ENCODE data around the gene PRKG1.
"Not testable (repeated sequence)": the region's sequence is repeated elsewhere in the genome, so short reads cannot be mapped to it uniquely, and the experiment has no call there.

The PRKG1 gene

GRCh38 chr10:51137756-51138529 is 63.7 kb downstream of the PRKG1 start:
- Mint-ChIP-seq H3K4me1 (no peaks in the 10 kb centered on the region), H3K27ac (ENCODE audit: low read depth) (no peak overlapping the region)
- DNase-seq (ENCODE audit: low spot score in 2 of 2) = no peak

GRCh38 chr10:51139176-51139575 is 64.9 kb downstream of the PRKG1 start:
- Mint-ChIP-seq H3K36me3 (ENCODE audit: insufficient read depth) (no peaks in the 10 kb centered on the region), H3K4me3 (no peak overlapping the region), H3K9me3 (no peaks in the 10 kb centered on the region), H3K4me1 (no peaks in the 10 kb centered on the region), H3K27me3 (no peaks in the 10 kb centered on the region), H3K27ac (ENCODE audit: low read depth) (no peak overlapping the region)
- no peak for DNase-seq (ENCODE audit: low spot score in 2 of 2)
- ATAC-seq (replicated peaks; ENCODE audit: extremely low read depth, poor library complexity, severe bottlenecking) = no peak

More at GRCh38 chr10:51137756-51138529, 63.7 kb downstream of the PRKG1 start:
- H3K36me3 Mint-ChIP-seq (ENCODE audit: insufficient read depth) = no peaks in the 10 kb centered on the region
- no peaks in the 10 kb centered on the region for H3K27me3 Mint-ChIP-seq
- H3K9me3 Mint-ChIP-seq = no peaks in the 10 kb centered on the region
- H3K4me3 Mint-ChIP-seq = no peak overlapping the region
- ATAC-seq (replicated peaks; ENCODE audit: extremely low read depth, poor library complexity, severe bottlenecking) = no peak

GRCh38 chr10:51141010-51141409 is 66.7 kb downstream of the PRKG1 start:
- no peaks in the 10 kb centered on the region for H3K27me3 Mint-ChIP-seq
- no peaks in the 10 kb centered on the region for H3K9me3 Mint-ChIP-seq
- no peak overlapping the region for H3K27ac Mint-ChIP-seq (ENCODE audit: low read depth)
- no peak overlapping the region for H3K4me3 Mint-ChIP-seq
- no peaks in the 10 kb centered on the region for H3K4me1 Mint-ChIP-seq
- DNase-seq (ENCODE audit: low spot score in 2 of 2) (no peak), ATAC-seq (replicated peaks; ENCODE audit: extremely low read depth, poor library complexity, severe bottlenecking) (no peak)
- no peaks in the 10 kb centered on the region for H3K36me3 Mint-ChIP-seq (ENCODE audit: insufficient read depth)

GRCh38 chr10:51144161-51144781 is 70.0 kb downstream of the PRKG1 start:
- Mint-ChIP-seq H3K36me3 (ENCODE audit: insufficient read depth) (no peaks in the 10 kb centered on the region), H3K27me3 (no peaks in the 10 kb centered on the region), H3K9me3 (no peaks in the 10 kb centered on the region), H3K27ac (ENCODE audit: low read depth) (no peak overlapping the region), H3K4me1 (no peaks in the 10 kb centered on the region), H3K4me3 (no peak overlapping the region)
- ATAC-seq (replicated peaks; ENCODE audit: extremely low read depth, poor library complexity, severe bottlenecking) = no peak
- no peak for DNase-seq (ENCODE audit: low spot score in 2 of 2)

- no peak for ATAC-seq (replicated peaks; ENCODE audit: extremely low read depth, poor library complexity, severe bottlenecking)
- Mint-ChIP-seq H3K4me1 (no peaks in the 10 kb centered on the region), H3K9me3 (no peaks in the 10 kb centered on the region), H3K27ac (ENCODE audit: low read depth) (no peak overlapping the region), H3K4me3 (no peak overlapping the region), H3K36me3 (ENCODE audit: insufficient read depth) (no peaks in the 10 kb centered on the region), H3K27me3 (no peaks in the 10 kb centered on the region)
- DNase-seq (ENCODE audit: low spot score in 2 of 2) = no peak
These were observed 71.1 kb downstream of the PRKG1 start for GRCh38 chr10:51145375-51145774.

GRCh38 chr10:51147644-51148399 is 73.5 kb downstream of the PRKG1 start:
- H3K4me3 Mint-ChIP-seq = no peak overlapping the region
- H3K9me3 Mint-ChIP-seq = no peaks in the 10 kb centered on the region
- no peak for DNase-seq (ENCODE audit: low spot score in 2 of 2)
- no peak overlapping the region for H3K27ac Mint-ChIP-seq (ENCODE audit: low read depth)
- H3K36me3 Mint-ChIP-seq (ENCODE audit: insufficient read depth) = no peaks in the 10 kb centered on the region
- no peak for ATAC-seq (replicated peaks; ENCODE audit: extremely low read depth, poor library complexity, severe bottlenecking)
- no peaks in the 10 kb centered on the region for H3K27me3 Mint-ChIP-seq
- H3K4me1 Mint-ChIP-seq = no peaks in the 10 kb centered on the region

- no peaks in the 10 kb centered on the region for H3K36me3 Mint-ChIP-seq (ENCODE audit: insufficient read depth)
- no peaks in the 10 kb centered on the region for H3K4me1 Mint-ChIP-seq
- no peak overlapping the region for H3K27ac Mint-ChIP-seq (ENCODE audit: low read depth)
- no peak overlapping the region for H3K4me3 Mint-ChIP-seq
- ATAC-seq (replicated peaks; ENCODE audit: extremely low read depth, poor library complexity, severe bottlenecking) (no peak), DNase-seq (ENCODE audit: low spot score in 2 of 2) (no peak)
- no peaks in the 10 kb centered on the region for H3K9me3 Mint-ChIP-seq
- H3K27me3 Mint-ChIP-seq = no peaks in the 10 kb centered on the region
These were observed 82.6 kb downstream of the PRKG1 start for GRCh38 chr10:51156926-51157325.

- no peak overlapping the region for H3K27ac Mint-ChIP-seq (ENCODE audit: low read depth)
- H3K36me3 Mint-ChIP-seq (ENCODE audit: insufficient read depth) = no peaks in the 10 kb centered on the region
- DNase-seq (ENCODE audit: low spot score in 2 of 2) (no peak), ATAC-seq (replicated peaks; ENCODE audit: extremely low read depth, poor library complexity, severe bottlenecking) (no peak)
- H3K27me3 Mint-ChIP-seq = no peaks in the 10 kb centered on the region
- no peak overlapping the region for H3K4me3 Mint-ChIP-seq
- no peaks in the 10 kb centered on the region for H3K9me3 Mint-ChIP-seq
- H3K4me1 Mint-ChIP-seq = no peaks in the 10 kb centered on the region
These were observed 84.5 kb downstream of the PRKG1 start for GRCh38 chr10:51158832-51159231.

- no peaks in the 10 kb centered on the region for H3K4me1 Mint-ChIP-seq
- H3K27me3 Mint-ChIP-seq = no peaks in the 10 kb centered on the region
- no peak overlapping the region for H3K4me3 Mint-ChIP-seq
- no peaks in the 10 kb centered on the region for H3K9me3 Mint-ChIP-seq
- no peaks in the 10 kb centered on the region for H3K36me3 Mint-ChIP-seq (ENCODE audit: insufficient read depth)
- ATAC-seq (replicated peaks; ENCODE audit: extremely low read depth, poor library complexity, severe bottlenecking) (no peak), DNase-seq (ENCODE audit: low spot score in 2 of 2) (no peak)
- H3K27ac Mint-ChIP-seq (ENCODE audit: low read depth) = no peak overlapping the region
These were observed 85.6 kb downstream of the PRKG1 start for GRCh38 chr10:51159841-51160240.

GRCh38 chr10:51162002-51162401 is 87.7 kb downstream of the PRKG1 start:
- no peak for ATAC-seq (replicated peaks; ENCODE audit: extremely low read depth, poor library complexity, severe bottlenecking)
- Mint-ChIP-seq H3K36me3 (ENCODE audit: insufficient read depth) (no peaks in the 10 kb centered on the region), H3K4me3 (no peak overlapping the region), H3K9me3 (no peaks in the 10 kb centered on the region), H3K4me1 (no peaks in the 10 kb centered on the region), H3K27me3 (no peaks in the 10 kb centered on the region), H3K27ac (ENCODE audit: low read depth) (no peak overlapping the region)
- DNase-seq (ENCODE audit: low spot score in 2 of 2) = no peak

- not testable (repeated sequence) for H3K36me3 Mint-ChIP-seq (ENCODE audit: insufficient read depth); DNase-seq (ENCODE audit: low spot score in 2 of 2); H3K27ac Mint-ChIP-seq (ENCODE audit: low read depth); H3K4me3 Mint-ChIP-seq; H3K4me1 Mint-ChIP-seq; ATAC-seq (replicated peaks; ENCODE audit: extremely low read depth, poor library complexity, severe bottlenecking); H3K9me3 Mint-ChIP-seq; H3K27me3 Mint-ChIP-seq
These were observed 89.2 kb downstream of the PRKG1 start for GRCh38 chr10:51163380-51164049.

GRCh38 chr10:51168086-51168815 is 94.0 kb downstream of the PRKG1 start:
- no peaks in the 10 kb centered on the region for H3K27me3 Mint-ChIP-seq
- ATAC-seq (replicated peaks; ENCODE audit: extremely low read depth, poor library complexity, severe bottlenecking) (no peak), DNase-seq (ENCODE audit: low spot score in 2 of 2) (no peak)
- H3K27ac Mint-ChIP-seq (ENCODE audit: low read depth) = no peak overlapping the region
- H3K4me3 Mint-ChIP-seq = no peak overlapping the region
- no peaks in the 10 kb centered on the region for H3K4me1 Mint-ChIP-seq
- H3K9me3 Mint-ChIP-seq = no peaks in the 10 kb centered on the region
- H3K36me3 Mint-ChIP-seq (ENCODE audit: insufficient read depth) = no peaks in the 10 kb centered on the region
